HTR-8/SVneo (cell line): Measurements from ENCODE around the gene CAMK4.

ENCODE experiments used
- DNase-seq: peaks from one replicate; pipeline ENCODE4 v3.0.0; 2011; ENCODE audit warnings: low spot score, mixed read lengths; ENCODE audit not compliant: insufficient read length
- FAIRE-seq: peaks from 2 replicates; lab custom pipeline; 2011; peaks lifted over from hg19 to GRCh38; lab: Jason Lieb, UNC

The CAMK4 gene

GRCh38 chr5:111223787-111224560 lies at the start of gene CAMK4:
CAMK4 (plus strand) TSS chr5:111224384; CDS start chr5:111224484, 100 bp downstream.
- peak; percentile 91 for FAIRE-seq
- DNase-seq: peak; percentile 66

- no peak for FAIRE-seq
- no peak for DNase-seq
These were observed 41.1 kb upstream of the CAMK4 start for GRCh38 chr5:111183064-111183463.

- FAIRE-seq (no peak), DNase-seq (no peak)
These were observed 37.1 kb upstream of the CAMK4 start for GRCh38 chr5:111187079-111187478.

DNA sequence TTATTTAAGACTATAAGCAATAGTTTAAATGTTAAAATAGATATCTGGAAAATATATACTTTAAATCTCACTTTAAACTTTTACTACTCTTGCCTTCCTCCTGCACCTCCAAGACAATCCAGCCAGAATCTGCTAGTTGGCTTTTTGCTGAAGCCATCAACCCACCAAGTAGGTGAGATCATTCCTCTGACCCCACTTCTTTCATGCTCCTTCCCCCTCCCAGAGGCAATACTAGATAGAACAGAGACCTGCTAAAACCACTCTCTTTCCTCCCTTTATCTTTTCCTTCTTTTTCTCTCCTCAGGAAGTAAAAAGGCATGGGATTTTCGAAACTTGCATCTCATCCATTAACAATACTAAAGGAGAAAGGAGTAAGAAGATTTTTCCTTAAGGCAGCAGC lies 30.1 kb upstream of the CAMK4 start:
- no peak for FAIRE-seq
- no peak for DNase-seq

DNA sequence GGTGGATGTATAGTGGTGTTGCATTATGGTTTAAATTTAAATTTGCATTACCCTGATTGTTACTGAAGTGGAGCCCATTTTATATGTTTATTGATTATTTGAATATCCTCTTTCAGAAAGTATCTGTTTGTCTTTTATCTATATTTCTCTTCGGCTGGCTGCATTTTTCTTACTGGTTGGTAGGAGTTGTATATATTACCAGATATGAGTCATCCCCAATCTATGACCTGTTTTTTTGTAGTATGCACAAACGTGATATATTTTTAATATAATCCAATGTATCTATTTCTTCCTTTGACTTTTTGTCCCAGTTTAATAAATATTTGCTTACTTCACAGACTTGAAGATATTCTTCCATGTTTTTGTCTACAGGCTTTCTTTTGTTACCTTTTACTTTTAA lies 29.3 kb upstream of the CAMK4 start:
- DNase-seq (no peak), FAIRE-seq (no peak)

- FAIRE-seq: no peak
- no peak for DNase-seq
These were observed 26.7 kb upstream of the CAMK4 start for GRCh38 chr5:111197523-111197922.

GRCh38 chr5:111198281-111198966 lies 25.8 kb upstream of the CAMK4 start:
- FAIRE-seq (no peak), DNase-seq (no peak)

- FAIRE-seq (no peak), DNase-seq (no peak)
These were observed 23.4 kb upstream of the CAMK4 start for GRCh38 chr5:111200828-111201227.

DNA sequence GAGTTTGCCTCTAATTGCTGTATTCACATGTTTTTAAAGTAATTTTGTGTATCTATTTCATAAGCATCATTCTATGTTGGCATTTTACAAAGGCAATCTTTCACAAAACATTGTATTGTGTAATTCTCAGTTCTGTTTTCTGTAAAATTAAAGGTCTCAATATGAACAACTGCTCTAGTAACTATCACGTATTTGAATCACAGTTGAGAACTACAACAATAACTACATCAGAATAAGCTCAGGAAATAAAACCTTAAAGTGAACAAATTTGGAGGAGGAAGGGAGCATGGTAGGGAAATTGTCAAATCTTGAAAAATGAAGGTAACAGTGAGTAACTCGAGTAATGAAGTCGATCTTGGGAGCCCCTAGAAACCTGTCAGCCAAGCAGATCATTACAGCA lies 22.5 kb upstream of the CAMK4 start:
- DNase-seq (no peak), FAIRE-seq (no peak)

GRCh38 chr5:111211341-111211740 lies 12.8 kb upstream of the CAMK4 start:
- no peak for DNase-seq
- FAIRE-seq: no peak

DNA sequence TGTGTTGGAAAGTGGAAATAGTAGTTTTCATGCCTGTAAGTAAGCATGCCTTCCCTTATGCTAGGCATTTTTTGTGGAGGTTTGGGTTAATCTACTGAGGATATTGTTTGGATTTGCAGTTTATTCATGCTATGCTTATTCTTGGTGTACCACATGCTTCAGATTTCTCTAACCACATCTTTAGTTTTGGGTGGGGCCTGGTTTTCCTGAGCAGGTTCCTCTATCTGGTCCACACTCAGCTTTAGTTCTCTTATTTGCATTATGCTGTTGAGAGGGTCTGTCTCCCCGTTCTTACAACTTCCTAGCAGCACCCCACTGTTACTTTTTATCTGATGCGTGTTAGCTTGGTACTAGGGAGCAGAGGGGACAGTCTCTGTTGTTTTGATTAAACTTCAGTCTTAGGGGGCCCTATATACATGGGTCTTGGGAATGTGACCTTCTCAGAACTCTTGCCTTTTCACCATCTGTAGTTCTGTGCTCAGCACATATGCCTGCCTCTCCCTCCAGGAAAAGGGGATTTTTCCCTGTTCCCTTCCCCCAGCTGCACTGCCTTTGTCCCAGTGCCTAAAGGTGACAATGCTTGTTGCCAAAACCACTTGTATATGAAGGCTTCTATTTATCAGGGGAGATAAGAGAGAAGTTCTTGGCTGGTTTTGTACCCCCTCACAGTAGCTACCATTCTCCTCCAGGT lies 10.0 kb upstream of the CAMK4 start:
- FAIRE-seq: no peak
- no peak for DNase-seq

- FAIRE-seq: peak; percentile 54
- DNase-seq: no peak
These were observed 8.2 kb upstream of the CAMK4 start for GRCh38 chr5:111215971-111216370.

- DNase-seq (no peak), FAIRE-seq (peak; percentile 84)
These were observed 3.0 kb upstream of the CAMK4 start for GRCh38 chr5:111221139-111221538.

- FAIRE-seq: peak; percentile 13
- no peak for DNase-seq
These were observed 940 bp upstream of the CAMK4 start for GRCh38 chr5:111223101-111223786.

DNA sequence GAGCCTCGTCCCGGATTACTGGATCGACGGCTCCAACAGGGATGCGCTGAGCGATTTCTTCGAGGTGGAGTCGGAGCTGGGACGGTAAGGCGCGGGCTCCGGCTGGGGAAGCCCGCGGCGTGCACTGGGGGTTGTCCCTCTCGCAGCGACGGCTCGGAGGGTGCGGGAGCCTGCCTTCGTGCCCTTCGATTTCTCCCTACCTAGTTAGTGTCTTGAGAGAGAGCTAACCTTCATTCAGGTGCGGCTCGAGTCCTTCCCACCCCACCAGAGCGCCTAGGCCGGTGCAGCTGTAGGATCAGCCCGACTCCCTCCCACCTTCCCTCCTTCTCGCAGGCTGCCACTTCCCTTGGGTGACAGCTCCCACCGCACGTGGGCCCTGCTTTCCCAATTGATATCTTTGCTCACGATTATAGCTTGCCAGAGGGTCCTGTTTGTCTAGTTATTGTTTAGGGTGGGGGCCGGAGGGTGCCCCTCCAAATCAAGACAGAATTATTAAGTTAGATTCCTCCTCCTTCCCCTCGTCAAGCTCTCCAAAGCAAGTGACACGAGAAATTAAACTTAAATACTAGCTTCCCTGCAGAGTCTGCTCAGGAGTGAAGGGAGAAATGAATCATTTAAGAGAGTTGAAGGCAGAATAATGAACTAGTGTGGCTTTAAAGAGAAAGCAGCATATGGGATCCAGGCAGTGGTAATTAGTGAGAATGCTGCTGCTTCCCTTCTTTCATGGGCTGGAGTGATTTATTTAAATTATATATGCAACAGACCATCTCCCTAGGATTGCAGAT lies 569 bp downstream of the CAMK4 start:
- DNase-seq (no peak), FAIRE-seq (no peak)

DNA sequence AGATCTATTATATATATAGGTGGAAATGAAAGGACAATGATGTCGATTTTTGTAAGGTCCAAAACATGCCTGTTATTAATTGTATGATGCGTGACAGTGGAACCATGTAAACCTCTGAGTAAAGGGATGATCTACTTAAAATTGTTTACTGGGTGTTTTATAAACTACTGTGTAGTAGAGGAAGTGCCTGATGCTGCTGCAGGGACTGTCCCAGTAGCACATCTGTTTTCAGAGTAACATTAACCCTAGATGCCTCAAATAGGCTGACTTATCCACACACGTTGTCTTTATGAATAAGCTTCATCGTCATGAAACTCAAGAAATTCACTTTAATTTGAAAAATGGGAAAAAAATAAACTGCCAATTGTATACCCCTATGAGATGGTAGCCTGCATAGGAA lies 1.7 kb downstream of the CAMK4 start:
- FAIRE-seq (no peak), DNase-seq (no peak)

GRCh38 chr5:111226556-111226955 lies 2.4 kb downstream of the CAMK4 start:
- DNase-seq (no peak), FAIRE-seq (no peak)

GRCh38 chr5:111227226-111227782 lies 3.1 kb downstream of the CAMK4 start:
- DNase-seq (no peak), FAIRE-seq (peak; percentile 28)

DNA sequence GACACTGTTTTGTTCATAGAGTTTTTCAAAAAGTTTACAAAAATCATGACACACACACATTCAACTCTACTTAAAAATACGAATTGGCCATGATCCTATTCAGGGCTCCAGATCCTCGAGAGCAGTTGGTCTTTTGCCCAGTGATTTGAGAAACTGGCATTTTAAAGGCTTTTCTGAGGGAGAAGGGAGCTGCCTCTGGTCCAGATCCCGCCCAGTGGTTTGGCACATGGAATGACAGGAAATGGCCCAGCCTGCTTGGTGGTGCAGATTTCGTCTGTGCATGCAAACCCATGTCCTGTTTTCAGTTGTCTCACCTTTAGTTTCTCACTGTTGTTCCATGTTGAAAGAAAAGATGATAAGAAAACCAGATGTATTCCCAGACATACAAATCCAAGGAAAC lies 3.6 kb downstream of the CAMK4 start:
- FAIRE-seq: no peak
- DNase-seq: no peak
